A673 (cell line): Measurements from ENCODE around the gene GARIN1A. TPM values are rescaled to one million over a fixed set of nuclear protein-coding genes. Genes with fewer than 3 reads are reported as not detected.
"Not testable (repeated sequence)": the region's sequence is repeated elsewhere in the genome, so short reads cannot be mapped to it uniquely, and the experiment has no call there.

Source experiments
- BruUV-seq: library from RNA; stranded (reverse); fragments of 400-500 nt; replicated peaks from 2 replicates; lab custom pipeline; 2021; lab: Mats Ljungman, UMichigan
- CTCF ChIA-PET: fragments of 300-600 bp; sonication (Branson Sonifier 250); formaldehyde crosslinking; loops from one replicate; lab custom pipeline; 2022; ENCODE audit warnings: antibody characterized with exemption; lab: Charles Lee
- POLR2A ChIA-PET: fragments of 300-600 bp; sonication (Branson Sonifier 250); formaldehyde crosslinking; loops from one replicate; lab custom pipeline; 2022; ENCODE audit warnings: antibody characterized with exemption; ENCODE audit not compliant: low non-redundant PET; lab: Charles Lee
- DNase-seq: peaks from one replicate; pipeline ENCODE4 v3.0.0-alpha.2; 2015; ENCODE audit warnings: low spot score
- H3K27ac ChIP-seq: fragments of 200-600 bp; sonication (generic); 2 replicates; pipeline ENCODE4 v1.5.1; 2016; ENCODE audit warnings: mixed run types, low read depth, mild to moderate bottlenecking, mixed read lengths, antibody characterized with exemption, low read length; ENCODE audit not compliant: poor library complexity, severe bottlenecking
- H3K27me3 ChIP-seq: fragments of 200-600 bp; sonication (generic); replicated peaks from 2 replicates; pipeline ENCODE4 v1.6.1; 2017; ENCODE audit warnings: mixed run types, low read depth, mild to moderate bottlenecking, mixed read lengths, antibody characterized with exemption, low read length; ENCODE audit not compliant: insufficient read depth, poor library complexity
- H3K36me3 ChIP-seq: fragments of 200-600 bp; sonication (generic); 2 replicates; pipeline ENCODE4 v1.6.1; 2016; ENCODE audit warnings: mixed run types, mild to moderate bottlenecking, mixed read lengths, antibody characterized with exemption, low read length; ENCODE audit not compliant: insufficient read depth, poor library complexity, severe bottlenecking
- H3K4me1 ChIP-seq: fragments of 200-600 bp; sonication (generic); 2 replicates; pipeline ENCODE4 v1.6.1; 2017; ENCODE audit warnings: mixed run types, mild to moderate bottlenecking, mixed read lengths, antibody characterized with exemption, low read length; ENCODE audit not compliant: insufficient read depth, poor library complexity, severe bottlenecking
- H3K4me3 ChIP-seq: fragments of 200-600 bp; sonication (generic); 2 replicates; pipeline ENCODE4 v1.5.1; 2016; ENCODE audit warnings: low read depth, mixed run types, mild to moderate bottlenecking, mixed read lengths, low read length; ENCODE audit not compliant: poor library complexity, severe bottlenecking
- H3K9me3 ChIP-seq: fragments of 200-600 bp; sonication (generic); 2 replicates; pipeline ENCODE4 v1.6.1; 2016; ENCODE audit warnings: mixed run types, low read depth, mild to moderate bottlenecking, mixed read lengths, antibody characterized with exemption, low read length; ENCODE audit not compliant: poor library complexity, severe bottlenecking
- CTCF ChIP-seq: fragments of 300-800, 200-600 bp; sonication (generic); conservative IDR thresholded peaks from 2 replicates; pipeline ENCODE4 v1.5.1; 2017; ENCODE audit warnings: low read depth, mild to moderate bottlenecking, antibody characterized with exemption, low read length, moderate library complexity, mixed read lengths
- EZH2 ChIP-seq: fragments of 200-600 bp; sonication (generic); IDR thresholded peaks from 2 replicates; pipeline ENCODE4 v1.6.1; 2017; ENCODE audit warnings: borderline replicate concordance, low read depth, mild to moderate bottlenecking, mixed read lengths, antibody characterized with exemption, low read length; ENCODE audit not compliant: poor library complexity, severe bottlenecking
- intact Hi-C: fragments of 100-400 bp; cut with micrococcal nuclease; formaldehyde crosslinking; loops from one replicate; pipeline ENCODE4 v1.10.0; 2022; ENCODE audit not compliant: unreplicated experiment
- total RNA-seq: library from RNA; stranded (reverse); gene quantifications from 2 replicates; pipeline ENCODE4 v1.2.3, GENCODE V29; 2021

Gene GARIN1A
- total RNA-seq, 1 experiment from 2014 or later, result 1.8 TPM

GRCh38 chr7:128687131-128687530, 15.0 kb downstream of the GARIN1A start:
- BruUV-seq, result no TSS peak
- no peaks in the 10 kb centered on the region for H3K27me3 ChIP-seq
- no peak overlapping the region for H3K4me3 ChIP-seq
- ChIA-PET CTCF (no interaction called here), POLR2A (no interaction called here)
- DNase-seq, result no peak
- TF ChIP-seq CTCF (no peak), EZH2 (no peak)
- no peak overlapping the region for H3K27ac ChIP-seq
- H3K4me1 ChIP-seq, result no peaks in the 10 kb centered on the region
- H3K36me3 ChIP-seq, result no peaks in the 10 kb centered on the region
- intact Hi-C loops, result no loop called here
- no peaks in the 10 kb centered on the region for H3K9me3 ChIP-seq

DNA sequence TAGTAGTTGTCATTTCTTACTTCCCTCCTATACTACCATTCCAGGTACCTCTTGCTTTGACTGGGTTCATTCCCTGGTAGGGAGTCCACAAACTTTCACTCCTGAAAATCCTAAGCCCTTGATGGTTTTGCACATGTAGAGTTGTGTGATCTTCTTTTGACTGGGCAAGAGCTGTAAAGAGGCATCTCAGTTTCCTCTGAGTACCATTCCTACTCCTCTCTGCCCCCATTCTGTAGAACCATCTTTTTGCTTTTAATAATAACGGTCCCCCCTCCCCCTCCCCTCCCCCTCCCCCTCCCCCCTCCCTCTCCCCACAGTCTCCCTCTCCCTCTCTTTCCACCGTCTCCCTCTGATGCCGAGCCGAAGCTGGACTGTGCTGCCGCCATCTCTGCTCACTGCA, 16.4 kb downstream of the GARIN1A start:
- Histone ChIP-seq H3K27me3 (no peaks in the 10 kb centered on the region), H3K36me3 (no peaks in the 10 kb centered on the region), H3K4me1 (peaks cover 5% of the 10 kb centered on the region), H3K4me3 (no peak overlapping the region), H3K27ac (no peak overlapping the region), H3K9me3 (no peaks in the 10 kb centered on the region)
- no TSS peak for BruUV-seq
- CTCF ChIA-PET, result no interaction called here
- intact Hi-C loops, result no loop called here
- TF ChIP-seq CTCF (no peak), EZH2 (no peak)
- POLR2A ChIA-PET, result no interaction called here
- no peak for DNase-seq

DNA sequence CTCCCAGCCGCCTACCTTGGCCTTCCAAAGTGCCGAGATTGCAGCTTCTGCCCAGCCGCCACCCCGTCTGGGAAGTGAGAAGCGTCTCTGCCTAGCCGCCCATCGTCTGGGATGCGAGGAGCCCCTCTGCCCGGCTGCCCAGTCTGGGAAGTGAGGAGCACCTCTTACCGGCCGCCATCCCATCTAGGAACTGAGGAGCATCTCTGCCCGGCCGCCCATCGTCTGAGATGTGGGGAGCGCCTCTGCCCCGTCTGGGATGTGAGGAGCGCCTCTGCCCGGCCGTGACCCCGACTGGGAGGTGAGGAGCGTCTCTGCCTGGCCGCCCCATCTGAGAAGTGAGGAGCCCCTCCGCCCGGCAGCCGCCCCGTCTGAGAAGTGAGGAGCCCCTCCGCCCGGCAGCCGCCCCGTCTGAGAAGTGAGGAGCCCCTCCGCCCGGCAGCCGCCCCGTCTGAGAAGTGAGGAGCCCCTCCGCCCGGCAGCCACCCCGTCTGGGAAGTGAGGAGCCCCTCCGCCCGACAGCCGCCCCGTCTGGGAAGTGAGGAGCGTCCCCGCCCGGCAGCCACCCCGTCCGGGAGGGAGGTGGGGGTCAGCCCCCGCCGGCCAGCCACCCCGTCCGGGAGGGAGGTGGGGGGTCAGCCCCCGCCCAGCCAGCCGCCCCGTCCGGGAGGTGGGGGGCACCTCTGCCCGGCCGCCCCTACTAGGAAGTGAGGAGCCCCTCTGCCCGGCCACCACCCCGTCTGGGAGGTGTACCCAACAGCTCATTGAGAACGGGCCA, 17.3 kb downstream of the GARIN1A start:
- H3K4me1 ChIP-seq, BruUV-seq, H3K36me3 ChIP-seq, H3K27me3 ChIP-seq, POLR2A ChIA-PET, intact Hi-C loops, H3K4me3 ChIP-seq, H3K9me3 ChIP-seq, H3K27ac ChIP-seq, DNase-seq, CTCF ChIA-PET: not testable (repeated sequence)

DNA sequence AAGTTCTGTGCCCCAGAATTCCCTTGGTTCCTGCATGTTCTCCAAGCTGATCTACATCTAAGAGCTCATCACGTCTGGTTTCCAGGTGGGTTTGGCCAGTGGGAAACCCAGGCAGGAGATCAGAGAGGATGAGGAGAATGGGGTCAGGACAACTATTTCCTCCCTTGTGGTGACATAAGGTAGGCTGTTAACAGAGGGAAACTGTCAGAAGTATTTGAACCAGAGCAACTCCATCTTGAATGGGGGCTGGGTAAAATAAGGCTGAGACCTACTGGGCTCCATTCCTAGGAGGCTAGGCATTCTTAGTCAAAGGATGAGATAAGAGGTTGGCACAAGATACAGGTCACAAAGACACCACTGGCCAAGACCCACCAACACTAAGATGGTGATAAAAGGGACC, 19.1 kb downstream of the GARIN1A start:
- TF ChIP-seq EZH2 (no peak), CTCF (no peak)
- H3K27me3 ChIP-seq, result no peaks in the 10 kb centered on the region
- ChIA-PET CTCF (no interaction called here), POLR2A (no interaction called here)
- H3K36me3 ChIP-seq, result no peaks in the 10 kb centered on the region
- no peak for DNase-seq
- intact Hi-C loops, result no loop called here
- no peak overlapping the region for H3K27ac ChIP-seq
- BruUV-seq, result no TSS peak
- H3K4me1 ChIP-seq, result peaks cover 5% of the 10 kb centered on the region
- no peak overlapping the region for H3K4me3 ChIP-seq
- H3K9me3 ChIP-seq, result no peaks in the 10 kb centered on the region
